Colonic mucosa (tissue), 4 donors: Measurements from ENCODE around the gene HOMER1. TPM values are rescaled to one million over a fixed set of nuclear protein-coding genes. Genes with fewer than 3 reads are reported as not detected.
"Not testable (repeated sequence)": the region's sequence is repeated elsewhere in the genome, so short reads cannot be mapped to it uniquely, and the experiment has no call there.

Source experiments
- DNase-seq: peaks from one replicate; pipeline ENCODE4 v3.0.0-alpha.2; 2020
- H3K27ac ChIP-seq: fragments of 200-600 bp; one replicate; pipeline ENCODE4 v1.8.0; 2021
- H3K27me3 ChIP-seq: fragments of 200-600 bp; one replicate; pipeline ENCODE4 v1.8.0; 2021
- H3K36me3 ChIP-seq: fragments of 200-600 bp; one replicate; pipeline ENCODE4 v1.8.0; 2021
- H3K4me1 ChIP-seq: fragments of 200-600 bp; one replicate; pipeline ENCODE4 v1.8.0; 2021; ENCODE audit warnings: mild to moderate bottlenecking
- H3K4me3 ChIP-seq: fragments of 200-600 bp; one replicate; pipeline ENCODE4 v1.8.0; 2021
- H3K9ac ChIP-seq, 2 donors: one replicate each; pipeline ENCODE4 v1.7.0; 2013; ENCODE audit warnings: control low read depth in 2 of 2, low read depth in 2 of 2, low read length in 2 of 2
- H3K9me3 ChIP-seq: fragments of 200-600 bp; one replicate; pipeline ENCODE4 v1.8.0; 2021
- intact Hi-C: fragments of 100-400 bp; cut with DNase I; formaldehyde crosslinking; loops from one replicate; pipeline ENCODE4 v1.14.1; 2022
- total RNA-seq, 2 donors: library from RNA; stranded (reverse); fragmentation: NEBNext Ultra II Directional in 1 of 2; extraction: Animal tissue kit (Norgen Biotek cat#: 25700) in 1 of 2; gene quantifications; one replicate each; pipeline ENCODE4 v1.2.1, GENCODE V29; 2021
- TF ChIP-seq, protein P1 (sequence below): fragments of 200-600 bp; IDR thresholded peaks from one replicate; pipeline ENCODE4 v1.8.0; 2022; ENCODE audit warnings: antibody characterized with exemption, mild to moderate bottlenecking
- donor health status: healthy.
- donor health status: DM: no; HTN: no; CAD: no.
- donor health status: DM: no; HTN: no; CAD: no.

The HOMER1 gene
- total RNA-seq, 2 donors from 2014 or later, result 0.99 to 2.3 TPM

DNA sequence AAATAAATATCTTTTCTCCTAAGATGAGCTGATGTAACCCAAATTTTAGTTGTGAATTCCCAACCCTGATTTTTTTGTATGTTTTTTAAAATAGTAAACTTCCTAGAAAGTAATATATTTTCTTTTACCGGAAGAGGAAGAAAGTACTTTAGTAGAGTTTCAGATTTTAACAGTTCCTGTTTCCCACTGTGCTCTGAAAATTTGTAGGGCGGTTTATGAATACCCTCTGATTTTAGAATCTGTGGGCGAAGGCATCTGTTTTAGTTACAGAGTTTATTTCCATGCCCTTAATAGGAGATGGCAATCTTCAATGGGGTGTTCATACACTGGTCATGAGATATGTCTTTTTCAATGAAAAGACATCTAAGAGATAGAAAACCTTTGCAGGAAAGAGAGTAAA, 3.7 kb upstream of the HOMER1 start:
- TF ChIP-seq, protein P1, sequence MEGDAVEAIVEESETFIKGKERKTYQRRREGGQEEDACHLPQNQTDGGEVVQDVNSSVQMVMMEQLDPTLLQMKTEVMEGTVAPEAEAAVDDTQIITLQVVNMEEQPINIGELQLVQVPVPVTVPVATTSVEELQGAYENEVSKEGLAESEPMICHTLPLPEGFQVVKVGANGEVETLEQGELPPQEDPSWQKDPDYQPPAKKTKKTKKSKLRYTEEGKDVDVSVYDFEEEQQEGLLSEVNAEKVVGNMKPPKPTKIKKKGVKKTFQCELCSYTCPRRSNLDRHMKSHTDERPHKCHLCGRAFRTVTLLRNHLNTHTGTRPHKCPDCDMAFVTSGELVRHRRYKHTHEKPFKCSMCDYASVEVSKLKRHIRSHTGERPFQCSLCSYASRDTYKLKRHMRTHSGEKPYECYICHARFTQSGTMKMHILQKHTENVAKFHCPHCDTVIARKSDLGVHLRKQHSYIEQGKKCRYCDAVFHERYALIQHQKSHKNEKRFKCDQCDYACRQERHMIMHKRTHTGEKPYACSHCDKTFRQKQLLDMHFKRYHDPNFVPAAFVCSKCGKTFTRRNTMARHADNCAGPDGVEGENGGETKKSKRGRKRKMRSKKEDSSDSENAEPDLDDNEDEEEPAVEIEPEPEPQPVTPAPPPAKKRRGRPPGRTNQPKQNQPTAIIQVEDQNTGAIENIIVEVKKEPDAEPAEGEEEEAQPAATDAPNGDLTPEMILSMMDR, result no peak
- H3K27me3 ChIP-seq, result peaks cover 9% of the 10 kb centered on the region
- no peak overlapping the region for H3K4me3 ChIP-seq
- no peaks in the 10 kb centered on the region for H3K9me3 ChIP-seq
- intact Hi-C loops, result no loop called here
- no peak overlapping the region for H3K9ac ChIP-seq
- H3K36me3 ChIP-seq, result no peaks in the 10 kb centered on the region
- H3K4me1 ChIP-seq, result no peaks in the 10 kb centered on the region
- no peak overlapping the region for H3K27ac ChIP-seq
- DNase-seq, result no peak

- DNase-seq, result no peak
- Histone ChIP-seq H3K9me3 (no peaks in the 10 kb centered on the region), H3K27me3 (peaks cover 15% of the 10 kb centered on the region), H3K9ac (no peak overlapping the region), H3K36me3 (no peaks in the 10 kb centered on the region), H3K4me1 (no peaks in the 10 kb centered on the region), H3K27ac (no peak overlapping the region), H3K4me3 (no peak overlapping the region)
- intact Hi-C loops, result no loop called here
- TF ChIP-seq, protein P1, result no peak
These were observed 3.1 kb upstream of the HOMER1 start for GRCh38 chr5:79516986-79517385.

DNA sequence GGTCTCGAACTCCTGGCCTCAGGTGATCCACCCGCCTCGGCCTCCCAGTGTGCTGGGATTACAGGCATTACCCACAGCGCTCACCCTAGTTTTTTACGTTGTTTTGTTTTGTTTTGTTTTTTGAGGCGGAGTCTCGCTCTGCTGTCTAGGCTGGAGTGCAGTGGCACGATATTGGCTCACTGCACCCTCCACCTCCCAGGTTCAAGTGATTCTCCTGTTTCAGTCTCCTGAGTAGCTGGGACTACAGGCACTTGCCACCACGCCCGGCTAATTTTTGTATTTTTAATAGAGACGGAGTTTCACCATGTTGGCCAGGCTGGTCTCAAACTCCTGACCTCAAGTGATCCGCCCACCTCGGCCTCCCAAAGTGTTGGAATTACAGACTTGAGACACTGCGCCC, 2.4 kb upstream of the HOMER1 start:
- not testable (repeated sequence) for DNase-seq, H3K27ac ChIP-seq

DNA sequence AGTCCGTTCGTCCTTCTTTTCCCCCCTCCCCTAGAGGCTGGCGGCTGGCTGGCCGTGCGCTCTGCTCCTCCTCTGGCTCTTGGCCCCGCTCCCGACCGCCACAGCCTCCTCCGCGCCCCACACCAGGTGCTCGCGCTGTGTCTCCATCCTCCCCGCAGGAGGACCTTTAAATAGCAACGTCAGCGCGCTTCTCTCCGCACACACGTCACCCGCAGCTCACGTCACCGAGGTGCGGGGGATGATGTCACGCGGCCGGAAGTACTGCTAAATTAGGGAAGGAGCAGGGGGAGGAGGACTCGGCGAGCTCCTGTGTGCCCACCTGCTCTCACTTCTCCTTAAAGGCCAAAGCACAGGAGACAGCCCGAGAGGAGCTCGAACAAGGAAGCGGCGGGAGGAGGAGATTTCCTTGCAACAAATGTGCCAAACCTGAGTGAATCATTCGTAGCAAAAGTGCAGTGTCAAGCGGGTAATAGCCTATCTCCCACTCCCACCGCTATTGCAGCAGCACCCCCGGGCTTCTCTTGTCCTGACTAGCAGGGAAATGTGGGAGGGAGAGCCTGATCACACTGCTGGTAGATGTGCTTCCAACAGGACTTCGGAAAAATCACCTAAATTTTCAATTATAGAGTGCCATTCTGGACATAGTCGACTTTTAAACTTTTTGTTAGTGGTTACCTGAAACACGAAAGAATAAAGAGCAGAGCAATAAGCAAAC, 614 bp upstream of the HOMER1 start:
- Histone ChIP-seq H3K27ac (peak overlapping the region; percentile 94), H3K9me3 (no peaks in the 10 kb centered on the region), H3K4me3 (peak overlapping the region; percentile 70), H3K4me1 (no peaks in the 10 kb centered on the region), H3K27me3 (peaks cover 18% of the 10 kb centered on the region), H3K36me3 (no peaks in the 10 kb centered on the region), H3K9ac (peak overlapping the region; percentile 83 to 96)
- TF ChIP-seq, protein P1, result no peak
- intact Hi-C loops, result no loop called here
- peak; percentile 93 for DNase-seq

More for the DNA sequence above, 2.4 kb upstream of the HOMER1 start:
- H3K9ac ChIP-seq, H3K9me3 ChIP-seq, intact Hi-C loops, H3K4me1 ChIP-seq, H3K4me3 ChIP-seq, H3K36me3 ChIP-seq: not testable (repeated sequence)
- peaks cover 18% of the 10 kb centered on the region for H3K27me3 ChIP-seq

DNA sequence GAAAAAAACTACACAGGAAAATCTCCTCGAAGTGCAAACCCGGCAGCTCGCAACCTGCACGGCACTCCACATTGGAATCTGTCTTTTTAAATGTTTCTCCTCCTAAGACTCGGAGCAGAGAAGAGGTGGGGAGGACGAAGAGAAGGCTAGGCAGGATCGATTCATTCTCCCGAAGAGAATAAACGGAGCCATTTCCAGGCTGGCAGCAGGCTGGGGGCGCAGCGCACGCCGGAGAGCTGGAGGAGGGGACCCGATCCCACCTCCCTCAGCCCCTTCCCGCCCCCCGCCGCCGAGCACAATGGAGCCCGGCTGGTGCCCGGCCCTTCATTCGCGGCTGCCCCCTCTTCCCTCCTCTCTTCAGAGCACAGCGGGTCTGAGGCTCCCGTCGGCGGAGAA, 628 bp downstream of the HOMER1 start:
- Histone ChIP-seq H3K27ac (peak overlapping the region; percentile 94), H3K9ac (peak overlapping the region; percentile 32 to 96), H3K27me3 (peaks cover 18% of the 10 kb centered on the region), H3K4me3 (peak overlapping the region; percentile 70), H3K4me1 (no peaks in the 10 kb centered on the region), H3K36me3 (no peaks in the 10 kb centered on the region), H3K9me3 (no peaks in the 10 kb centered on the region)
- DNase-seq, result no peak
- intact Hi-C loops, result no loop called here
- TF ChIP-seq, protein P1, result no peak
